HEK293 (cell line): ENCODE data around the gene PKP4.

ENCODE experiments used
- CTCF ChIA-PET: fragments of 350-600 bp; formaldehyde crosslinking; extraction: SDS; loops from one replicate; lab custom pipeline; 2021; ENCODE audit warnings: antibody characterized with exemption; lab: Yijun Ruan, JAX
- POLR2A ChIA-PET: fragments of 300-600 bp; formaldehyde crosslinking; extraction: SDS; loops from one replicate; lab custom pipeline; 2020; ENCODE audit warnings: antibody characterized with exemption, inconsistent platforms; lab: Yijun Ruan, JAX
- H3K27ac ChIP-seq: fragments of 200-500 bp; sonication (Bioruptor generic); 2 replicates; pipeline ENCODE4 v1.5.1; 2014; ENCODE audit warnings: low read depth, low read length, control low read depth, inconsistent platforms; ENCODE audit errors: extremely low read depth
- H3K36me3 ChIP-seq, 2 experiments: fragments of 200-500 bp in 1 of 2; sonication (Bioruptor generic) in 1 of 2; 1 replicate in 1 of 2; 2 replicates in 1 of 2; pipeline ENCODE4 v1.5.1; 2014 to 2017; ENCODE audit warnings: inconsistent platforms in 2 of 2, low read length in 2 of 2; ENCODE audit not compliant: control insufficient read depth in 2 of 2, insufficient read depth in 1 of 2
- H3K4me1 ChIP-seq: fragments of 200-500 bp; sonication (Bioruptor generic); 2 replicates; pipeline ENCODE4 v1.5.1; 2014; ENCODE audit warnings: mild to moderate bottlenecking, low read length, inconsistent platforms; ENCODE audit not compliant: control insufficient read depth, insufficient read depth
- H3K4me3 ChIP-seq: 2 replicates; pipeline ENCODE4 v1.5.1; 2011; ENCODE audit warnings: low read depth, mild to moderate bottlenecking, control low read depth, low read length, moderate library complexity
- H3K9me3 ChIP-seq: fragments of 200-500 bp; sonication (Bioruptor generic); 2 replicates; pipeline ENCODE4 v1.5.1; 2014; ENCODE audit warnings: low read depth, low read length, inconsistent platforms; ENCODE audit not compliant: control insufficient read depth, insufficient read depth
- EGR2 ChIP-seq: fragments of 450-650 bp; formaldehyde crosslinking; IDR thresholded peaks from 2 replicates; pipeline ENCODE4 v1.5.1; 2016; ENCODE audit warnings: low read depth, missing biosample characterization, missing genetic modification characterization
- ELK4 ChIP-seq: IDR thresholded peaks from 2 replicates; pipeline ENCODE4 v1.6.1; 2011; ENCODE audit warnings: mild to moderate bottlenecking, low read depth, low read length, borderline replicate concordance
- TRIM28 ChIP-seq: IDR thresholded peaks from 2 replicates; pipeline ENCODE4 v1.6.1; 2011; ENCODE audit warnings: low read length, control low read depth, borderline replicate concordance
- TSHZ1 ChIP-seq: fragments of 450-650 bp; formaldehyde crosslinking; IDR thresholded peaks from 2 replicates; pipeline ENCODE4 v1.5.1; 2016; ENCODE audit warnings: missing biosample characterization, missing genetic modification characterization, borderline replicate concordance
- ZBTB21 ChIP-seq: fragments of 450-650 bp; formaldehyde crosslinking; IDR thresholded peaks from 2 replicates; pipeline ENCODE4 v1.5.1; 2017; ENCODE audit warnings: missing biosample characterization, missing genetic modification characterization
- ZBTB6 ChIP-seq: fragments of 450-650 bp; formaldehyde crosslinking; IDR thresholded peaks from 2 replicates; pipeline ENCODE4 v1.5.1; 2017; ENCODE audit warnings: missing biosample characterization, missing genetic modification characterization
- ZFP69B ChIP-seq: fragments of 450-650 bp; formaldehyde crosslinking; IDR thresholded peaks from 2 replicates; pipeline ENCODE4 v1.5.1; 2016; ENCODE audit warnings: missing biosample characterization, missing genetic modification characterization
- ZNF10 ChIP-seq: fragments of 450-650 bp; formaldehyde crosslinking; IDR thresholded peaks from 2 replicates; pipeline ENCODE4 v1.5.1; 2017; ENCODE audit warnings: missing biosample characterization, missing genetic modification characterization
- ZNF394 ChIP-seq: fragments of 450-650 bp; formaldehyde crosslinking; IDR thresholded peaks from 2 replicates; pipeline ENCODE4 v1.5.1; 2016; ENCODE audit warnings: missing biosample characterization, missing genetic modification characterization, mild to moderate bottlenecking, moderate library complexity, borderline replicate concordance
- ZNF560 ChIP-seq: fragments of 450-650 bp; formaldehyde crosslinking; IDR thresholded peaks from 2 replicates; pipeline ENCODE4 v1.5.1; 2017; ENCODE audit warnings: missing biosample characterization, missing genetic modification characterization, borderline replicate concordance
- ZNF580 ChIP-seq: fragments of 450-650 bp; formaldehyde crosslinking; IDR thresholded peaks from 2 replicates; pipeline ENCODE4 v1.5.1; 2016; ENCODE audit warnings: missing biosample characterization, missing genetic modification characterization
- ZNF596 ChIP-seq: fragments of 450-650 bp; IDR thresholded peaks from 2 replicates; pipeline ENCODE4 v1.5.0; 2018; ENCODE audit warnings: missing biosample characterization, mild to moderate bottlenecking, missing genetic modification characterization, moderate library complexity
- ZNF624 ChIP-seq: fragments of 450-650 bp; formaldehyde crosslinking; IDR thresholded peaks from 2 replicates; pipeline ENCODE4 v1.5.1; 2017; ENCODE audit warnings: missing biosample characterization, missing genetic modification characterization
- ZNF639 ChIP-seq: fragments of 450-650 bp; formaldehyde crosslinking; IDR thresholded peaks from 2 replicates; pipeline ENCODE4 v1.5.1; 2016; ENCODE audit warnings: missing biosample characterization, missing genetic modification characterization

The PKP4 gene

GRCh38 chr2:158726911-158727592 is 270.3 kb downstream of the PKP4 start:
- Histone ChIP-seq H3K27ac (no peak overlapping the region), H3K36me3 (no peaks in the 10 kb centered on the region), H3K4me1 (no peaks in the 10 kb centered on the region), H3K9me3 (no peaks in the 10 kb centered on the region), H3K4me3 (no peak overlapping the region)
- ChIA-PET POLR2A (no interaction called here), CTCF (interaction anchor here (0.5 to 0.7 kb wide), 2 partner anchors 440 to 1218 kb away, joined by 3 read pairs; no protein-coding TSS in a partner anchor)
- TF ChIP-seq ELK4 (no peak), ZFP69B (tag by site-specific recombination) (no peak), ZBTB21 (no peak)

GRCh38 chr2:158728422-158728821 is 271.7 kb downstream of the PKP4 start:
- H3K4me3 ChIP-seq, result no peak overlapping the region
- no peaks in the 10 kb centered on the region for H3K36me3 ChIP-seq
- CTCF ChIA-PET, result interaction anchor here (0.6 to 1.2 kb wide), 3 partner anchors 26 to 549 kb away, joined by 3 read pairs; no protein-coding TSS in a partner anchor
- no peak overlapping the region for H3K27ac ChIP-seq
- H3K4me1 ChIP-seq, result peaks cover 4% of the 10 kb centered on the region; the same call in 1 of the 2 replicates
- no peaks in the 10 kb centered on the region for H3K9me3 ChIP-seq
- TF ChIP-seq ZNF596 (no peak), TRIM28 (no peak), ZNF624 (tag by site-specific recombination) (no peak), ZNF394 (no peak), EGR2 (no peak), ZBTB21 (no peak), ZNF10 (no peak), ZNF580 (tag by site-specific recombination) (no peak), ZNF560 (tag by site-specific recombination) (no peak), ZBTB6 (no peak), TSHZ1 (tag by site-specific recombination) (no peak), ZNF639 (tag by site-specific recombination) (no peak)
- POLR2A ChIA-PET, result no interaction called here
